HL-60 (cell line): ENCODE data around the gene PRSS27.

ENCODE experiments used
- DNase-seq, 2 experiments: peaks; one replicate each; pipeline ENCODE4 v3.0.0-alpha.2; 2010 to 2020; ENCODE audit warnings: low read depth in 1 of 2, low spot score in 1 of 2
- H3K27ac ChIP-seq: fragments of 250-450 bp; sonication (Bioruptor Pico); replicated peaks from 2 replicates; pipeline ENCODE4 v1.5.1; 2020; ENCODE audit warnings: mild to moderate bottlenecking, moderate library complexity
- H3K27me3 ChIP-seq: fragments of 250-450 bp; sonication (Bioruptor Pico); 2 replicates; pipeline ENCODE4 v1.5.1; 2021; ENCODE audit warnings: mild to moderate bottlenecking, moderate library complexity; ENCODE audit not compliant: insufficient read depth, poor library complexity, severe bottlenecking
- H3K4me3 ChIP-seq: replicated peaks from 2 replicates; pipeline ENCODE4 v1.5.1; 2011; ENCODE audit warnings: mild to moderate bottlenecking, control low read depth, low read length; ENCODE audit not compliant: insufficient read depth
- CTCF ChIP-seq: IDR thresholded peaks from one replicate; pipeline ENCODE4 v1.5.1; 2011; ENCODE audit warnings: low read length, control low read depth, inconsistent platforms; ENCODE audit not compliant: insufficient read depth
- GABPA ChIP-seq: IDR thresholded peaks from 2 replicates; pipeline ENCODE4 v1.6.1; 2012; ENCODE audit warnings: low read depth
- POLR2AphosphoS5 ChIP-seq: IDR thresholded peaks from 2 replicates; pipeline ENCODE4 v1.6.1; 2012; ENCODE audit warnings: low read depth
- SPI1 ChIP-seq: IDR thresholded peaks from 2 replicates; pipeline ENCODE4 v1.6.1; 2012; ENCODE audit warnings: low read depth, mild to moderate bottlenecking, borderline replicate concordance
- TF ChIP-seq, protein P1 (sequence below): IDR thresholded peaks from 2 replicates; pipeline ENCODE4 v1.6.1; 2012; ENCODE audit warnings: low read depth; ENCODE audit not compliant: insufficient replicate concordance

PRSS27 gene

DNA sequence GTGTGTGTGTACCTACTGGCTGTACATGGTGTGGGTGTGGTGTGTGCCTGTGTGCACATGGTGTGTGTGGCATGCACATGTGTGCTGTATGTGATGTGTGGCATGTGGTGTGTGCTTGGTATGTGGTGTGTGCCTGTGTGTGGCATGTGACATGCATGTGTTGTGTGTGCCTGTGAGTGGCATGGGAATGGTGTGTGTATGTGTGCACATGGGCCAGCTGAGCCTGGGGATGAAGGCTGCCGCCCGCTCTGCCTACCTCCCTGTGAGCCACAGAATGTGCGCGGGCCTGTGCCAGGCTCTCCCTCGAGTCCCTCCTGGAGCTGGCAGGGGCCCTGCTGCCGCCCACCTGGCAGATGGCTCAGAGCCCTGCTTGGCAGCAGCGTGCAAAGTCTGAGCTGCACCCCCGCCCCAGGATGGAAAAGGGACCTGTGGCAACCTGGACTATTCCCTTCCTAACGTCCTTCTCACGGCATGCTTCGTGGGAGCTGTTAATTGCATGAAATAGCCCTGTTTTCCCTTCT, 9.3 kb downstream of the PRSS27 start:
- TF ChIP-seq, protein P1, sequence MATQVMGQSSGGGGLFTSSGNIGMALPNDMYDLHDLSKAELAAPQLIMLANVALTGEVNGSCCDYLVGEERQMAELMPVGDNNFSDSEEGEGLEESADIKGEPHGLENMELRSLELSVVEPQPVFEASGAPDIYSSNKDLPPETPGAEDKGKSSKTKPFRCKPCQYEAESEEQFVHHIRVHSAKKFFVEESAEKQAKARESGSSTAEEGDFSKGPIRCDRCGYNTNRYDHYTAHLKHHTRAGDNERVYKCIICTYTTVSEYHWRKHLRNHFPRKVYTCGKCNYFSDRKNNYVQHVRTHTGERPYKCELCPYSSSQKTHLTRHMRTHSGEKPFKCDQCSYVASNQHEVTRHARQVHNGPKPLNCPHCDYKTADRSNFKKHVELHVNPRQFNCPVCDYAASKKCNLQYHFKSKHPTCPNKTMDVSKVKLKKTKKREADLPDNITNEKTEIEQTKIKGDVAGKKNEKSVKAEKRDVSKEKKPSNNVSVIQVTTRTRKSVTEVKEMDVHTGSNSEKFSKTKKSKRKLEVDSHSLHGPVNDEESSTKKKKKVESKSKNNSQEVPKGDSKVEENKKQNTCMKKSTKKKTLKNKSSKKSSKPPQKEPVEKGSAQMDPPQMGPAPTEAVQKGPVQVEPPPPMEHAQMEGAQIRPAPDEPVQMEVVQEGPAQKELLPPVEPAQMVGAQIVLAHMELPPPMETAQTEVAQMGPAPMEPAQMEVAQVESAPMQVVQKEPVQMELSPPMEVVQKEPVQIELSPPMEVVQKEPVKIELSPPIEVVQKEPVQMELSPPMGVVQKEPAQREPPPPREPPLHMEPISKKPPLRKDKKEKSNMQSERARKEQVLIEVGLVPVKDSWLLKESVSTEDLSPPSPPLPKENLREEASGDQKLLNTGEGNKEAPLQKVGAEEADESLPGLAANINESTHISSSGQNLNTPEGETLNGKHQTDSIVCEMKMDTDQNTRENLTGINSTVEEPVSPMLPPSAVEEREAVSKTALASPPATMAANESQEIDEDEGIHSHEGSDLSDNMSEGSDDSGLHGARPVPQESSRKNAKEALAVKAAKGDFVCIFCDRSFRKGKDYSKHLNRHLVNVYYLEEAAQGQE, result no peak
- TF ChIP-seq CTCF (no peak), GABPA (no peak), POLR2AphosphoS5 (no peak)
- Histone ChIP-seq H3K27me3 (no peaks in the 10 kb centered on the region), H3K27ac (no peak overlapping the region), H3K4me3 (no peak overlapping the region)
- DNase-seq, result no peak

DNA sequence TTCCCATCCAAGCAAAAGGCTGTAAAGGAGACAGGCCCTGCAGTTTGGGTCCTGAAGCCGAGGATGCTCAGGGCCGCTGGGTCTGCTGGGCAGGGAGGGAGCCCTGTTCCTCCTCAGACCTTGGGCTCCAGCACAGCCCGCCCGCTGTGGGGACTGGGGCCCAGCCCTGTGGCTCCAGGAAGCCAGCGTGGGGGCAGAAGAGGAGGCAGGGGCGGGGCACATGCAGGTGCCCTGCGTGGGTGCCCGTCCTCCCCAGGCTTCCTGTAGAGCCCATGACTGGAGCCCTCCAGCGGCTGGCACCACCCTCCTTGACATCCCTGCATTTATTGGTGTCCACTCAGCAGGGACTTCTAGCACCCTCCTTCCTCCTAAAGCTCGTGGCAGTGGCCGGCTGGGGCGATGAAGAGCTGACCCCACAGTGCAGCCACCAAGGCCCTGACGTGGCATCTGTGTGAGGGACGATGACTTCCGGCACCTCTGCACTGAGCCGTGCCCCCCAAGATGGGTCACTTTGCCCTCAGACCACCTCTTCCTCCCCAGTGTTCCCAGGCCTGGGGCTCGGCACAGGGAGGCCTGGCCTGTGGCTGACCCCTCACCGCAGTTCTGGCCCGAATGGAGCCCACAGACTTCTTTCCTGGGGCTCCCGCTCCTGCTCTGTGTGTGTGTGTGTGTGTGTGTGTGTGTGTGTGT, 9.9 kb downstream of the PRSS27 start:
- Histone ChIP-seq H3K27ac (no peak overlapping the region), H3K27me3 (no peaks in the 10 kb centered on the region), H3K4me3 (no peak overlapping the region)
- TF ChIP-seq SPI1 (no peak), POLR2AphosphoS5 (no peak), GABPA (no peak), CTCF (no peak)
- TF ChIP-seq, protein P1, result no peak
- no peak for DNase-seq

DNA sequence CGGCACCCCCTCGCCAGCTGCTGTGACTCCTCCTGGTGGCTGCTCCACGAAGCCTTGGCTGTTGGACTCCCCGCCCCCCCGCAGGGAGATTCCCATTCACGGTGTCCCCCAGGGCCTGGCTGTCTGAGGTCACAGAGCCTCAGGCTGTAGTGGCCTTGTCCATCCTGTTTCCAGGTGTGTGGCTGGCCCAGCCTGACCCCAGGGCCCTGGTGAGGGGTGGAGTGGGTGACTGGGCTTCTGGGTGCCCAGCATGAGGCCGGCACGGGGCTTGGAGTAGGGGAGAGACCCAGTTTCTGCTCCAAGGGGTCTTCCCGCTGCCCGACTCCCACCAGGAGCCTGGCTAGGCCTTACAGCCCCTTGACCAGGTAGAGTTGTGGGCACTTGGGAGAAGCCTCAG, 10.4 kb downstream of the PRSS27 start:
- TF ChIP-seq SPI1 (no peak), POLR2AphosphoS5 (no peak), GABPA (no peak), CTCF (no peak)
- TF ChIP-seq, protein P1, result no peak
- Histone ChIP-seq H3K27ac (no peak overlapping the region), H3K27me3 (no peaks in the 10 kb centered on the region), H3K4me3 (no peak overlapping the region)
- DNase-seq, result no peak
